HepG2 (cell line): ENCODE data around the gene PROM2. TPM values are rescaled to one million over a fixed set of nuclear protein-coding genes. Genes with fewer than 3 reads are reported as not detected.

Source experiments
- ATAC-seq: fragments of 200-7000 bp; cut with Tn5 transposase; 3 replicates; pipeline ENCODE4 v1.9.1; 2020; ENCODE audit warnings: mild to moderate bottlenecking, moderate library complexity
- BruUV-seq: library from RNA; stranded (reverse); fragments of 400-500 nt; replicated peaks from 2 replicates; lab custom pipeline; 2021; lab: Mats Ljungman, UMichigan
- CTCF ChIA-PET: fragments of 300-600 bp; formaldehyde crosslinking; extraction: SDS; loops from one replicate; lab custom pipeline; 2021; ENCODE audit warnings: low total read pairs, inconsistent platforms, low intra/inter-chr PET ratio; lab: Yijun Ruan, JAX
- POLR2A ChIA-PET: fragments of 350-600 bp; sonication (Branson Sonifier 250); formaldehyde crosslinking; loops from one replicate; lab custom pipeline; 2020; ENCODE audit warnings: antibody characterized with exemption, inconsistent platforms; lab: Yijun Ruan, JAX
- DNase-seq: peaks from one replicate; pipeline ENCODE4 v3.0.0-alpha.2; 2015; ENCODE audit warnings: low spot score
- FAIRE-seq: peaks from 3 replicates; lab custom pipeline; 2011; peaks lifted over from hg19 to GRCh38; lab: Jason Lieb, UNC
- H2AFZ ChIP-seq: one replicate; pipeline ENCODE4 v1.6.1; 2011; ENCODE audit warnings: low read length, inconsistent platforms
- H3K27ac ChIP-seq: fragments of 300-600 bp; 3 replicates; pipeline ENCODE4 v1.8.0; 2011; ENCODE audit warnings: mixed run types, mild to moderate bottlenecking, mixed read lengths, low read length, inconsistent platforms; ENCODE audit not compliant: insufficient read depth; ENCODE audit errors: extremely low read length
- H3K27me3 ChIP-seq, 2 experiments: fragments of 200-600 bp in 1 of 2; 2 replicates in 1 of 2; 3 replicates in 1 of 2; pipeline versions ENCODE4 v1.6.0 to v1.8.0; 2011; ENCODE audit warnings: low read length in 2 of 2, mild to moderate bottlenecking in 2 of 2, moderate library complexity in 2 of 2, inconsistent platforms in 1 of 2; ENCODE audit not compliant: insufficient read depth in 2 of 2, control insufficient read depth in 1 of 2
- H3K36me3 ChIP-seq, 2 experiments: fragments of 200-600 bp in 1 of 2; replicated peaks in 1 of 2; 2 replicates in 1 of 2; 3 replicates in 1 of 2; pipeline versions ENCODE4 v1.5.1 to v1.8.0; 2011; ENCODE audit warnings: low read length in 2 of 2, inconsistent platforms in 1 of 2; ENCODE audit not compliant: insufficient read depth in 2 of 2, control insufficient read depth in 1 of 2
- H3K4me1 ChIP-seq: 2 replicates; pipeline ENCODE4 v1.5.1; 2012; ENCODE audit warnings: low read length, inconsistent platforms; ENCODE audit not compliant: insufficient read depth
- H3K4me2 ChIP-seq: 2 replicates; pipeline ENCODE4 v1.6.0; 2011; ENCODE audit warnings: low read depth, low read length, inconsistent platforms
- H3K4me3 ChIP-seq, 3 experiments: fragments of 200-600 bp in 1 of 3; sonication (generic), shearing (Covaris generic) in 1 of 3; replicated peaks in 1 of 3; 2 replicates each; pipeline ENCODE4 v1.5.1; 2011 to 2016; ENCODE audit warnings: low read length in 3 of 3, inconsistent platforms in 2 of 3, low read depth in 2 of 3, mild to moderate bottlenecking in 2 of 3, control low read depth in 1 of 3, mixed read lengths in 1 of 3; ENCODE audit not compliant: insufficient read depth in 1 of 3
- H3K79me2 ChIP-seq: one replicate; pipeline ENCODE4 v1.6.1; 2011; ENCODE audit warnings: low read length, inconsistent platforms; ENCODE audit not compliant: insufficient read depth
- H3K9ac ChIP-seq: 2 replicates; pipeline ENCODE4 v1.6.0; 2011; ENCODE audit warnings: mild to moderate bottlenecking, low read depth, low read length, inconsistent platforms; ENCODE audit not compliant: insufficient read depth
- H3K9me3 ChIP-seq: 2 replicates; pipeline ENCODE4 v1.5.1; 2012; ENCODE audit warnings: mild to moderate bottlenecking, low read length
- H4K20me1 ChIP-seq: 2 replicates; pipeline ENCODE4 v1.6.0; 2011; ENCODE audit warnings: inconsistent platforms, mild to moderate bottlenecking, low read length, moderate library complexity; ENCODE audit not compliant: insufficient read depth
- CREB1 ChIP-seq, 2 experiments: fragments of 450-650 bp in 1 of 2; IDR thresholded peaks; 2 replicates each; pipeline ENCODE4 v1.6.1; 2016 to 2017; ENCODE audit warnings: control low read depth in 1 of 2, mild to moderate bottlenecking in 1 of 2, missing compliant biosample characterization in 1 of 2, missing genetic modification characterization in 1 of 2
- HIC2 ChIP-seq: sonication (generic); formaldehyde crosslinking; IDR thresholded peaks from 2 replicates; pipeline ENCODE4 v1.9.0; 2022; ENCODE audit warnings: low read depth, missing genetic modification reagents
- ISL2 ChIP-seq: sonication (generic); formaldehyde crosslinking; IDR thresholded peaks from 2 replicates; pipeline ENCODE4 v1.5.0; 2020; ENCODE audit warnings: missing genetic modification reagents
- MAFF ChIP-seq: IDR thresholded peaks from 2 replicates; pipeline ENCODE4 v1.6.1; 2011; ENCODE audit warnings: low read depth, low read length, improper control_type of control experiment
- NFATC3 ChIP-seq: sonication (generic); formaldehyde crosslinking; IDR thresholded peaks from 2 replicates; pipeline ENCODE4 v1.5.1; 2020; ENCODE audit warnings: mild to moderate bottlenecking, missing genetic modification reagents
- ZFP36 ChIP-seq: fragments of 150-350 bp; IDR thresholded peaks from 2 replicates; pipeline ENCODE4 v1.6.1; 2018; ENCODE audit warnings: borderline replicate concordance, low read length, low read depth; ENCODE audit not compliant: partially characterized antibody
- ZMAT3 ChIP-seq: sonication (generic); formaldehyde crosslinking; conservative IDR thresholded peaks from 2 replicates; pipeline ENCODE4 v1.7.0; 2021; ENCODE audit warnings: missing genetic modification reagents
- ZNF136 ChIP-seq: sonication (generic); formaldehyde crosslinking; IDR thresholded peaks from 2 replicates; pipeline ENCODE4 v1.8.1; 2022; ENCODE audit warnings: low read depth, mild to moderate bottlenecking, moderate library complexity, missing genetic modification reagents
- ZNF367 ChIP-seq: sonication (generic); formaldehyde crosslinking; IDR thresholded peaks from 2 replicates; pipeline ENCODE4 v1.4.0; 2020; ENCODE audit warnings: missing genetic modification reagents, borderline replicate concordance
- ZNF564 ChIP-seq: sonication (generic); formaldehyde crosslinking; IDR thresholded peaks from 2 replicates; pipeline ENCODE4 v1.8.1; 2023; ENCODE audit warnings: mild to moderate bottlenecking, missing genetic modification reagents
- ZNF674 ChIP-seq: sonication (generic); formaldehyde crosslinking; IDR thresholded peaks from 2 replicates; pipeline ENCODE4 v1.5.0; 2020; ENCODE audit warnings: low read depth, mild to moderate bottlenecking, missing genetic modification reagents
- WGBS: methylation state at CpG from one replicate; pipeline ENCODE4 v1.1.6; 2017; ENCODE audit warnings: low lambda C conversion rate; 5-methylcytosine and 5-hydroxymethylcytosine counted together
- in situ Hi-C: cut with HindIII; loops from 2 replicates; pipeline ENCODE4 v1.10.0; 2017; ENCODE audit warnings: low pct_unique_long_range_greater_than_20kb; ENCODE audit not compliant: extremely low pct_ligation_motif_present
- intact Hi-C: fragments of 100-400 bp; cut with micrococcal nuclease; formaldehyde crosslinking; loops from one replicate; pipeline ENCODE4 v1.10.0; 2022; ENCODE audit not compliant: unreplicated experiment
- polyA plus RNA-seq, 8 experiments: library from polyadenylated mRNA; depleted of rRNA in 3 of 8; stranded (reverse) in 7 of 8; unstranded in 1 of 8; fragments of >200 nt; fragmentation: Illumina TruSeq in 4 of 8; extraction: Trizol in 4 of 8; gene quantifications; 2 replicates each; pipeline versions ENCODE4 v1.2.1 to v1.2.3, GENCODE V29; 2011 to 2016; ENCODE audit warnings: low read depth in 4 of 8, missing spikeins in 1 of 8, mixed read lengths in 1 of 8; ENCODE audit not compliant: insufficient read depth in 1 of 8
- total RNA-seq, 5 experiments: library from RNA; depleted of rRNA; stranded (reverse); fragments of >200 nt; fragmentation: Illumina TruSeq; extraction: Trizol; gene quantifications; 2 replicates each; pipeline ENCODE4 v1.2.3, GENCODE V29; 2016; ENCODE audit warnings: low read depth in 1 of 5
- TF ChIP-seq, protein P1 (sequence below): IDR thresholded peaks from 2 replicates; pipeline ENCODE4 v1.6.1; 2016
- TF ChIP-seq, protein P2 (sequence below): sonication (generic); formaldehyde crosslinking; IDR thresholded peaks from 2 replicates; pipeline ENCODE4 v1.4.0; 2020; ENCODE audit warnings: mild to moderate bottlenecking, missing genetic modification reagents, borderline replicate concordance

Gene PROM2
- total and polyA plus RNA-seq, 2 of the 13 experiments (the other 11 are each of a cell fraction or from before 2014, with no cell fraction given), result not detected

GRCh38 chr2:95287336-95287735 is 13.1 kb downstream of the PROM2 start (continued):
- TF ChIP-seq, protein P1, sequence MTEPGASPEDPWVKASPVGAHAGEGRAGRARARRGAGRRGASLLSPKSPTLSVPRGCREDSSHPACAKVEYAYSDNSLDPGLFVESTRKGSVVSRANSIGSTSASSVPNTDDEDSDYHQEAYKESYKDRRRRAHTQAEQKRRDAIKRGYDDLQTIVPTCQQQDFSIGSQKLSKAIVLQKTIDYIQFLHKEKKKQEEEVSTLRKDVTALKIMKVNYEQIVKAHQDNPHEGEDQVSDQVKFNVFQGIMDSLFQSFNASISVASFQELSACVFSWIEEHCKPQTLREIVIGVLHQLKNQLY (CRISPR knock-in tag), result no peak
- no peak for TF ChIP-seq ZMAT3 (CRISPR knock-in tag)
- no peak for TF ChIP-seq NFATC3 (CRISPR knock-in tag)
- no peak for TF ChIP-seq ZNF564 (CRISPR knock-in tag)
- no peak for TF ChIP-seq ISL2
- no peak for TF ChIP-seq ZFP36
- TF ChIP-seq, protein P2, sequence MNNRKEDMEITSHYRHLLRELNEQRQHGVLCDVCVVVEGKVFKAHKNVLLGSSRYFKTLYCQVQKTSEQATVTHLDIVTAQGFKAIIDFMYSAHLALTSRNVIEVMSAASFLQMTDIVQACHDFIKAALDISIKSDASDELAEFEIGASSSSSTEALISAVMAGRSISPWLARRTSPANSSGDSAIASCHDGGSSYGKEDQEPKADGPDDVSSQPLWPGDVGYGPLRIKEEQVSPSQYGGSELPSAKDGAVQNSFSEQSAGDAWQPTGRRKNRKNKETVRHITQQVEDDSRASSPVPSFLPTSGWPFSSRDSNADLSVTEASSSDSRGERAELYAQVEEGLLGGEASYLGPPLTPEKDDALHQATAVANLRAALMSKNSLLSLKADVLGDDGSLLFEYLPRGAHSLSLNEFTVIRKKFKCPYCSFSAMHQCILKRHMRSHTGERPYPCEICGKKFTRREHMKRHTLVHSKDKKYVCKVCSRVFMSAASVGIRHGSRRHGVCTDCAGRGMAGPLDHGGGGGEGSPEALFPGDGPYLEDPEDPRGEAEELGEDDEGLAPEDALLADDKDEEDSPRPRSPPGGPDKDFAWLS (CRISPR knock-in tag), result no peak
- no peak for TF ChIP-seq HIC2 (CRISPR knock-in tag)

DNA sequence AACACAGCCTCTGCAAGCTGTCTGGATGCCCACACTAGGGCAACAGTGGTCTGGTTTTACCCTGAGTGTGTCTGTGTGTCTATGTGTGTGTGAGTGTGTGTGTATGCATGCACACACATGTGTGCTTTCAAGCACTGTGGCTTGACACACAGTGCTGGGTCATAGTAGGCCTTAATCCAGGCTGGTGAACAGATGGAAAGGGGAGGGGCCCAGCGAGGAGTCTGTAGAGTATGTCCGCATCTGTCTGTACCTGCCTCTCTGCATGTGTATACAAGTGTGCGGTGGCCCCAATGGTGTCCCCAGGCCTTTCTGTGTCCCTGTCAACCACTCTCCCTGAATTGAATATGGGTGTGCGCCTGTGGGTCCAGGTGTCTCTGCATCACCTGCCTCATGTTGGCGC is 13.6 kb downstream of the PROM2 start:
- 20% methylated on average over 4 of the region's 5 CpGs for WGBS
- no peak overlapping the region for H3K27ac ChIP-seq
- H3K9ac ChIP-seq, result no peak overlapping the region
- no peaks in the 10 kb centered on the region for H3K36me3 ChIP-seq
- intact Hi-C loops, result no loop called here
- POLR2A ChIA-PET, result no interaction called here
- FAIRE-seq (no peak), ATAC-seq (no peak), DNase-seq (no peak)
- in situ Hi-C loops, result no loop called here
- no peaks in the 10 kb centered on the region for H3K4me1 ChIP-seq
- no peaks in the 10 kb centered on the region for H3K79me2 ChIP-seq
- 0 out of 2 replicates have a peak, but pooled peaks cover 3% of the 10 kb centered on the region for H3K9me3 ChIP-seq
- peaks cover 0 to 11% of the 10 kb centered on the region in 2 experiments; a peak in 4 of 5 replicates for H3K27me3 ChIP-seq
- H2AFZ ChIP-seq, result no peak overlapping the region
- TF ChIP-seq ZNF367 (CRISPR knock-in tag) (no peak), CREB1 (IDR thresholded peaks at IDR 0.05) (no peak), CREB1 (CRISPR knock-in tag; IDR thresholded peaks at IDR 0.05) (no peak), ZNF136 (CRISPR knock-in tag) (no peak), MAFF (no peak), ZNF674 (no peak)
- H3K4me2 ChIP-seq, result no peak overlapping the region
- no peak overlapping the region for H3K4me3 ChIP-seq
- BruUV-seq, result no TSS peak
- CTCF ChIA-PET, result no interaction called here
- H4K20me1 ChIP-seq, result no peaks in the 10 kb centered on the region; the same call in 1 of the 2 replicates
